ENCODE measurements around the gene MRPL34. TPM values are rescaled to one million over a fixed set of nuclear protein-coding genes. Genes with fewer than 3 reads are reported as not detected.
"Not testable (repeated sequence)": the region's sequence is repeated elsewhere in the genome, so short reads cannot be mapped to it uniquely, and the experiment has no call there.

MRPL34 gene
- total RNA-seq, 2 donors from 2014 or later: 47.0 to 47.1 TPM

DNA sequence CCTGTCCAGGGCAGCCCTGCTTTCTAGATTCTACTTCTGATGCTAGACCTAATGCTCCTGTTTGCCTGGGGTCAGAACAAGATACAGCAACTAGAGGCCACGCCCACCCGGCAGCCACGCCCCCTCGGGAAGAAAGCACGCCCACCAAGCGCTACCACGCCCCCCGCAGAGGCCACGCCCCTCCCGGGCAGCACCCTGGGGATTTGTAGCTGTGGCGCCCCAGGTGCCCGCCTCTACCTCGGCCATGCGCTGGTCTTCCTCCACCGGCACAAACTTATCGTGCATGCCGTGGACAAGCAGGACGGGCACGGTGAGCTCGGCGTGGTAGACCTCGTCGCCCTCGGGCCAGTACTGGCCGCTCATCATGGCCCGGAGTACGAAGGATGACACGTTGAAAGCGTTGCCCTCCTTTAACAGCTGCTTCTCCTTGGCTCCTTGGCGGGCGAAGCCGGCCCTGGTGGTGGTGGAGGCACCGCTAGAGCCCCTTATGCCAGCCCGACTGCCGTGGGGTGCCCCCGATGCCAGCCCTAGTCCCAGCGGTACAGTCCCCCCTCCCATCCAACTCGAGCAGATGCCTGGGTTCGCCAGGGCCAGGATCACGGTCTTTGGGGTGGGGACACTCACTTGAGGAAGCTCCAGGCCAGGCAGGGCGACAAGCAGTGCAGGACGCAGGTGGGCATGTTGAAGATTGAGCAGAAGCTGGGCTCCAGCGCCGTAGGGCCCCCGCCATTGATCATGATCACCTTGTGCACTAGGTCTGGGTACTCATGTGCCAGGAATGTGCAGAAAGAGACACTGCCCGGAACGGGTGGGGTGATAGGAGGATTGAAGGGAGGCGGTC lies 11.4 kb upstream of the MRPL34 start:
- peaks cover 5% of the 10 kb centered on the region for H3K4me1 Mint-ChIP-seq
- ATAC-seq: no peak

DNA sequence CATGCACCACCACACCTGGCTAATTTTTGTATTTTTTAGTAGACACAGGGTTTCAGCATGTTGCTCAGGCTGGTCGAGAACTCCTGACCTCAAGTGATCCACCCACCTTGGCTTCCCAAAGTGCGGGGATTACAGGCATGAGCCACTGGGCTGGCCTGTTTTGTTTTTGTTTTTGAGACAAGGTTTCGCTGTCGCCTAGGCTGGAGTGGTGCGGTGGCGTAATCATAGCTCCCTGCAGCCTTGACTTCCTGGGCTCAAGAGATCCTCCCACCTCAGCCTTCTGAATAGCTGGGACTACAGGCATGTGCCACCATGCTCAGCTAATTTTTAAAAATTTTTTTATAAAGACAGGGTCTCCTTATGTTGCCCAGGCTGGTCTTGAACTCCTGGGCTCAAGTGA lies 10.1 kb upstream of the MRPL34 start:
- not testable (repeated sequence) for DNase-seq; H3K27ac Mint-ChIP-seq; ATAC-seq; H3K4me3 Mint-ChIP-seq; H3K27me3 Mint-ChIP-seq; H3K9me3 ChIP-seq (ENCODE audit: control insufficient read depth, low read length, poor library complexity, severe bottlenecking); H3K36me3 Mint-ChIP-seq (ENCODE audit: low read depth); H3K4me1 Mint-ChIP-seq

More for the DNA sequence above, 11.4 kb upstream of the MRPL34 start:
- H3K4me3 Mint-ChIP-seq: no peak overlapping the region
- no peaks in the 10 kb centered on the region for H3K9me3 ChIP-seq (ENCODE audit: control insufficient read depth, low read length, poor library complexity, severe bottlenecking)
- H3K27me3 Mint-ChIP-seq: no peaks in the 10 kb centered on the region
- DNase-seq: peak; percentile 45 to 56 (median 52)
- no peaks in the 10 kb centered on the region for H3K36me3 Mint-ChIP-seq (ENCODE audit: low read depth)
- H3K27ac Mint-ChIP-seq: no peak overlapping the region

DNA sequence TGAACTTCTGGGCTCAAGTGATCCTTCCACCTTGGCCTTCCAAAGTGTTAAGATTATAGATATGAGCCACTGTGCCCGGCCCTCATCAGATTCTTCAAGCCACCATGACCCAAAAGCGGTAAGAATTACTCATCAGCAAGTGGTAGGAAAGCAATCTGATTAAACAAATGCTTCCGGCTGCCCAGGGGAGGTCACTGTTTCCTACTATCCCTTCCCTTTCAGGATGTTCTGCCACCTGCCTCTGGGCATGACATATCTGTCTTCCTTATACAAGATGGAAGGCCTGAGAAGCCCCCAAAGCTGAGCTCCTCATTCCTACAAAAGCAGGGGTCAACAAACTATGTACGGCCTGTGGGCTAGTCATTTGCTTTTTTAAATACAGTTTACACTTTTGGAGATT lies 9.4 kb upstream of the MRPL34 start:
- DNase-seq (no peak), ATAC-seq (no peak)
- H3K36me3 Mint-ChIP-seq (ENCODE audit: low read depth): no peaks in the 10 kb centered on the region
- peaks cover 5% of the 10 kb centered on the region for H3K4me1 Mint-ChIP-seq
- H3K27ac Mint-ChIP-seq: peak overlapping the region; percentile 61
- no peaks in the 10 kb centered on the region for H3K27me3 Mint-ChIP-seq
- no peaks in the 10 kb centered on the region for H3K9me3 ChIP-seq (ENCODE audit: control insufficient read depth, low read length, poor library complexity, severe bottlenecking)
- no peak overlapping the region for H3K4me3 Mint-ChIP-seq

DNA sequence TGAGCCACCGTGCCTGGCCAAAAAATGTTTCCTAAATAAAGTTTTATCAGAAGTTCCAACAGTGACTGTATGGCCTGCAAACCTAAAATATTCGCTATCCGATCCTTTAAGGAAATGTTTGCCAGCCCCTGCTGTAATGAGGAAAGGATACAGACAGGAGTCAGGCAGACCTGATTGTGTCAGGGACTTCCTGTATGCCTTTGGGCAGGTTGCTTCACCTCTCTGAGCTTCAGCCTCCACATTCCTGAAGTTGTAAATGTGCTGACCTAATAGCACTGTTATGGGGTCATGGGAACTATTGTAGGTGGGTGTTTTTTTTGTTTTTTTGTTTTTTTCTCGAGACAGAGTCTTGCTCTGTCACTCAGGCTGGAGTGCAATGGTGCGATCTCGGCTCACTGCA lies 8.7 kb upstream of the MRPL34 start:
- Mint-ChIP-seq H3K36me3 (ENCODE audit: low read depth) (no peaks in the 10 kb centered on the region), H3K4me3 (no peak overlapping the region), H3K27me3 (no peaks in the 10 kb centered on the region), H3K4me1 (peaks cover 4% of the 10 kb centered on the region), H3K27ac (peak overlapping the region; percentile 61)
- no peaks in the 10 kb centered on the region for H3K9me3 ChIP-seq (ENCODE audit: control insufficient read depth, low read length, poor library complexity, severe bottlenecking)
- DNase-seq: no peak
- no peak for ATAC-seq

DNA sequence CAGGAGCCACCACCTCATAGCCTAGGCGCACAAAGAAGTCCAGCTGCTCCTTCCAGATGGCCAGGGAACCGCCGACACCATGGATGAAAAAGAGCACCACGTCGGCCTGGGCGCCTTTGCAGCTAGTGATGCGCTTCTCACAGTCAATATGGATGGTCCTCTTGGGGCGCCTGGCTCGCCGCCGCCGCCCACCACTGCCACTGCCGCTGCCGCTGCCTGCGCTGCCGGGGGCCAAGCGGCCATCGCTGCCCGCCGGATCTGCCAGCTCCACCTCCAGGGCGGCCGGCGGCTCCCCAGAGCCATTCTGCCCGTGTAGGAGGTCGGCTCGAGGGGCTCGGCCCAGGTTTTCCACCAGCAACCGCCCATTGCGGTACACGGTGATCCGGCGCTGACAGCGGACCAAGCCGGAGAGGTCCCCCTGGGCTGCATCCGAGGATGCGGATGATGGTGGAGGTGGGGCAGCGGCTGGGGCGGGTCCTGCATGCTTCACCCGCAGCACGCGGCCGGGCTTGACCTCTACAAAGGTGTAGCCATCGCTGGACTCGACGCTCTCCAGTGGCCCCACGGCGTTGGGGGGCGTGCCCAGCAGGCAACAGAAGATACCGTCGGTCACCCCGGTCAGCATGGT lies 4.6 kb upstream of the MRPL34 start:
- Mint-ChIP-seq H3K4me3 (no peak overlapping the region), H3K36me3 (ENCODE audit: low read depth) (no peaks in the 10 kb centered on the region), H3K27me3 (no peaks in the 10 kb centered on the region), H3K27ac (no peak overlapping the region), H3K4me1 (peaks cover 14% of the 10 kb centered on the region)
- no peak for ATAC-seq
- no peaks in the 10 kb centered on the region for H3K9me3 ChIP-seq (ENCODE audit: control insufficient read depth, low read length, poor library complexity, severe bottlenecking)
- no peak for DNase-seq

DNA sequence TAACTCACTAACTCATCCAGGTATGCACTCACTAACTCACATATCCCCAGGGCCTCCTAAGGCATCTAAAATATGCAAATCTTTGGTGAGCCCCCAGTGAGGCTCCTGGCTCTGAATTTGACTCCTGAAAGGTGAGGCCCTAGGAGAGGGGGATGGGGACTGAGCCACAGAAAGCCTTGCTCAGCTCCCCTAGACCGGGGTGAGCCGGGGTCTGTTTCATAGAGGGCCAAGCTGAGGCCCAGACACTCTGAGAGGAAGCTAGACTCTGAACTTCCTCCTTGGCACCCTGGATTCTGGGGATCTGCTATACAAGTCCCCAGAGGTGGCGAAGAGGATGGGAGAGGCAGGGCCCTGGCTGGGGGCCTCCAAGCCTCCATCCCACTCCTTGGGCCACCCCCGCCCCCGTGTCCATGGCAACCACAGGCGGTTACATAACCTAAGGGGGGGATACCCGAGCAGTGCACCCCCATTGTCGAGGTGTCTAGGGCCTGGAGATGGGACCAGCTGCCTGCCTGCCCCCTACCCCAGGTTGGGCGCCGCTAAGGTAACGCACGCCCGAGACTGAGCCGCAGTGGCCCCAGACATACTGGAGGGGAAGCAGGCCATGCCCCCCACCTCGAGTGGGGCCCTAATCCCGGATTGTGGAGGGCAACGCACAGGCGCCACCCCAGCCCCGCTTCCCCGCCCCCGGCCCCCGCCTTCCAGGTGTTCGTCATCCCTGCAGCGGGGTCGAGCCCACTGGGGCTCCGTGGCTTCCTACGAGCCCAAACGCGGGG lies 3.1 kb upstream of the MRPL34 start:
- H3K4me1 Mint-ChIP-seq: peaks cover 20% of the 10 kb centered on the region

DNA sequence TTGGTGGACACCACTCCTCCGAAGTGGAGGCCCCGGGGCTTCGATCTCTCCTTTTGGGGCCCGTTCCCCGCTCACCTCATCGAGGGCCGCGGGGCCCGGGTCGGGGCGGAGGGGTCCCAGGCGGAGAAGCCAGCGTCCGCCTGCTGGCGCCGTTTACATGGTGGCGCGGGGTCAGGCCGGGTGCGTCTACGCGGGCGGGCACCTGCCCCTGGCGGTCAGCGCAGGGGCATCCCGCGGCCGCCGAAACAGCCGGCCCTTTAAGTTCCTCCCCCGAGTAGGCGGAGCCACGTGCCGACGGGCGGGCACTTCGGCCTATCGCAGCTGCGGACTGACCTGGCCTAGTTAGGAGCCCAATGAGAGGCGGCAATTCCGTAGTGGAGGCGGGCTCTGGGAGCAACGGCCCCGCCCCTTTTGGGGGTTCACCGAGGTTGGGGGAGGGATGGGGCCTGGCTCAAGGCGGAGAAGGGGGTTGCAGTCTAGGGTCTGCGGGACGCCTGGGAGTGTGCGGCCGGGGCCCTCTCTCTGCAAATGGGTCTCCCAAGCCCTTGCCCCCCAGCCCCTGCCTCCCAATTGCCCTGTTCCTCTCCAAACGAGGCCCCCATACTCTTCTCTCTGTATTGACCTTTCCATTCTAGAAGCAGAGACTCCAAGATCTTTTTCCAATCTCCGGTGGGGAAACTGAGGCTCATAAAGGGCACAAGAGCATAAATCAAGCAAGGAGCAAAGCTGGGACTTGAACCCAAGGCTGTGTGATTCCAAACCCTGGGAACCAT lies 2.3 kb upstream of the MRPL34 start, which contains the start of gene ABHD8:
TSS of gene ABHD8 (minus strand) at position 259 of the 773 bp plus-strand sequence. CDS start 1,809 bp downstream, outside the sequence.
- Mint-ChIP-seq H3K27me3 (no peaks in the 10 kb centered on the region), H3K4me1 (peaks cover 24% of the 10 kb centered on the region), H3K36me3 (ENCODE audit: low read depth) (no peaks in the 10 kb centered on the region), H3K4me3 (peak within 1 kb of the TSS; percentile 87), H3K27ac (peak within 1 kb of the TSS; percentile 71)
- DNase-seq: peak; percentile 87 to 93 (median 89)
- H3K9me3 ChIP-seq (ENCODE audit: control insufficient read depth, low read length, poor library complexity, severe bottlenecking): no peaks in the 10 kb centered on the region
- peak; percentile 80 for ATAC-seq

More for the DNA sequence above, 3.1 kb upstream of the MRPL34 start:
- Mint-ChIP-seq H3K27ac (no peak overlapping the region), H3K36me3 (ENCODE audit: low read depth) (no peaks in the 10 kb centered on the region), H3K27me3 (no peaks in the 10 kb centered on the region), H3K4me3 (peak overlapping the region; percentile 87)
- no peaks in the 10 kb centered on the region for H3K9me3 ChIP-seq (ENCODE audit: control insufficient read depth, low read length, poor library complexity, severe bottlenecking)
- ATAC-seq (no peak), DNase-seq (no peak)

DNA sequence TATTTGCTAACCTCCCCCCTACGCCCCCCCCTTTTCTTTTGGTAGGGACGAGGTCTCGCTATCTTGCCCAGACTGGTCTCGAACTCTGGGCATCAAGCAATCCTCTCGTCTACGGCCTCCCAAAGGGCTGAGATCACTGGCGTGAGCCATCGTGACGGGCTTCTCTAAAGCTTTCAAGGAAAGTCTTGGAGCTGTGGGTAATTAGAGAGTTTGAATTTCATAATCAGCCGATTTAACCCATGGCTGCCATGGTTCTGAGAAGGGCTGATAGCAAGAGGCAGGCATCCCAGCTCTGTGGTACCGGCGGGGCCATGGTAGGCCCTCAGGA lies 1.8 kb upstream of the MRPL34 start:
- no peaks in the 10 kb centered on the region for H3K9me3 ChIP-seq (ENCODE audit: control insufficient read depth, low read length, poor library complexity, severe bottlenecking)
- H3K36me3 Mint-ChIP-seq (ENCODE audit: low read depth): no peaks in the 10 kb centered on the region
- H3K27ac Mint-ChIP-seq: peak overlapping the region; percentile 71
- DNase-seq (no peak), ATAC-seq (no peak)
- H3K4me1 Mint-ChIP-seq: peaks cover 24% of the 10 kb centered on the region
- H3K4me3 Mint-ChIP-seq: peak overlapping the region; percentile 87
- H3K27me3 Mint-ChIP-seq: no peaks in the 10 kb centered on the region

DNA sequence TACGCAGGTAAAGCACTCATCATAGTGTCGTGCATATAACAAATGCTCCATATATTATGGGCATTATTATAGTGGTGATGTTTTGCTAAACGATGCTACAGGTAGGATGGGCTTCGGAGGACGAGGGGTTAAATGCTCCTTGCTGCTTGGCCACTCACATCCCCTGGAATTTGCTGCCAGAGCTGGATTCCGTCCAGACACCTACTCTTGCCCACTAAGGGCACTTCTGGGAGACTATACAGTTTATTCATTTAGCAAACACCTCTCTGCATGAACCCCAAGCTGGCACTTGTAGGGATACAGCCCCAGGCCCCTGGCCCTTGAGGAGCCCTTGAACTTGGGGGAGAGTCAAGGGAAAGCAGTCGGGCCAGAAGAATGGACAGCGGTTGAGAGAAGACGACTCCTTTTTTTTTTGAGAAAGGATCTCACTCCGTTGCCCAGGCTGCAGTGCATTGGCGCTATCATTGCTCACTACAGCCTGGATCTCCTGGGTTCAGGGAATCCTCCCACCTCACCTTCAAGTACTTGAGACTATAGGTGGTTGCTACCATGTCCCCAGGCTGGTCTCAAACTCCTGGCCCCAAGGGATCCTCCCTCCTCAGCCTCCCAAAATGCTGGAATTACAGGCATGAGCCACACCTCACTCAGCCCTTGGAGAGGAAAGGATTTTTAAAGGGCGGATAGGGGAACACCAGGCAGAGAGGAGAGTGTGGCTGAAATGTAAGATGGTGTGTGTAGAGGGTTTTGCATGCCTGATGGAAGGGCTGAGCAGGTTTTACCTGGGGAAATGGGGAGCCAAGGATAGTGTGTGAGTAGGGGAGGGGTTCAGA lies 1.1 kb upstream of the MRPL34 start:
- DNase-seq (no peak), ATAC-seq (no peak)
- H3K4me1 Mint-ChIP-seq: peaks cover 30% of the 10 kb centered on the region
- H3K27me3 Mint-ChIP-seq: no peaks in the 10 kb centered on the region
- peak overlapping the region; percentile 21 for H3K4me3 Mint-ChIP-seq
- no peaks in the 10 kb centered on the region for H3K9me3 ChIP-seq (ENCODE audit: control insufficient read depth, low read length, poor library complexity, severe bottlenecking)
- H3K27ac Mint-ChIP-seq: peak overlapping the region; percentile 88
- H3K36me3 Mint-ChIP-seq (ENCODE audit: low read depth): no peaks in the 10 kb centered on the region

DNA sequence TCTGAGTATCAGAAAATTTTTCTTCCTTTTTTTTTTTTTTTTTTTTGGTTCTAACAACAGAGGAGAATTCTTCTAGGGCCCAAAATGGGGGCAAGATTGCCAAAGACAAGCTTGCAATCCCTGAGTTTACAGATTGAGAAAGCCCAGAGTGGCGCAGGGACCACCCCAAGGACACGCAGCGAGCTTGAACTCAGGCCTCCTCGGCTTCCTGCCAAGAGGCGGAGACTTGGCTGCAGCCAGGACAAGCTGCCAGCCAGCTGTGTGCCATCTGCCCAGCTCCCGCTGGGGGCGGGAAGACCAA lies 506 bp upstream of the MRPL34 start:
- peak overlapping the region; percentile 85 for H3K4me3 Mint-ChIP-seq
- no peaks in the 10 kb centered on the region for H3K9me3 ChIP-seq (ENCODE audit: control insufficient read depth, low read length, poor library complexity, severe bottlenecking)
- no peaks in the 10 kb centered on the region for H3K27me3 Mint-ChIP-seq
- peak overlapping the region; percentile 88 for H3K27ac Mint-ChIP-seq
- H3K4me1 Mint-ChIP-seq: peaks cover 33% of the 10 kb centered on the region
- ATAC-seq: no peak
- no peaks in the 10 kb centered on the region for H3K36me3 Mint-ChIP-seq (ENCODE audit: low read depth)
- no peak for DNase-seq

DNA sequence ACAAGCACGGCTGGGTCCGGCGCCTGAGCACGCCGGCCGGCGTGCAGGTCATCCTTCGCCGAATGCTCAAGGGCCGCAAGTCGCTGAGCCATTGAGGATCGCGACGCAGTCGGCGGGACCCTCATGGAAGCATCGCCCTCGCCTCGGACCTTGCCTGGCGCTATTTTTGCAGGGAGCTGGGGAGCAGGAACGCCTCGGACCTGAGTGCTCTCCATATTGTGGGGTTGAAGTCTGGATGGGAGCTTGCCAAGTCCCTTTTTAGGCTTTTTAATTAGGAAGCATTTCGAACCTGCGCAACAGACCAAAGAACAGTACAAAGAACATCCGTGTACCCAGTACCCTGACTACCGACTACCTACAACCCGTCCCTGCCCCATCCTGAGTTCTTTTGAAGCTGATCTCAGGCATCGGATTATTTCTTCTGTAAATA lies 628 bp downstream of the MRPL34 start:
- no peak for DNase-seq
- Mint-ChIP-seq H3K36me3 (ENCODE audit: low read depth) (no peaks in the 10 kb centered on the region), H3K4me1 (peaks cover 38% of the 10 kb centered on the region)

DNA sequence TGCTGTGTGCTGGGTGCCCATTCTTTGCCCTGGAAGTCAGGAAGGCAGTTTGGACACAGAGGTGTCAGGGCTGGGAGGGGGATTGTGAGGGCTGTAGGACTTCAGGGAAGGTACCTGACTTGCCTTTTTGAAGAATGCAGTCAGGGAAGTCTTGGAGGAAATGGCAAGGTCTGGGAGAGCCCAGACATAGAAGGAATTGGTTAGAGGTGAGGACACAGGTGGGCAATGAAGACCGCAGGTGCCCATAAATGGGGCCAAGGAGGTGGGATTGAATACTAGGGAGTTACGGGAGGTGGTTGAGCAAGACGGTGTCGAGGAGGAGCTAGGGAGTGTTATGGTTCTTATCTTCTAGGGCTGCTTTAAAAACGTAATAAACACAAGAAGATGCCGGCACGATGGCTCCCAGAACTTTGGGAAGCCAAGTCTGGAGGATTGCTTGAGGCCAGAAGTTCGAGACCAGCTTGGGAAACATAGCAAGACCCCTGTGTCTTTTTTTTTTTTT lies 2.3 kb downstream of the MRPL34 start:
- Mint-ChIP-seq H3K4me1 (peaks cover 38% of the 10 kb centered on the region), H3K27me3 (no peaks in the 10 kb centered on the region), H3K4me3 (peak overlapping the region; percentile 79), H3K36me3 (ENCODE audit: low read depth) (no peaks in the 10 kb centered on the region), H3K27ac (no peak overlapping the region)
- DNase-seq (no peak), ATAC-seq (no peak)
- H3K9me3 ChIP-seq (ENCODE audit: control insufficient read depth, low read length, poor library complexity, severe bottlenecking): no peaks in the 10 kb centered on the region

More for the DNA sequence above, 628 bp downstream of the MRPL34 start:
- Mint-ChIP-seq H3K27ac (peak overlapping the region; percentile 88), H3K27me3 (no peaks in the 10 kb centered on the region), H3K4me3 (peak overlapping the region; percentile 85)
- no peaks in the 10 kb centered on the region for H3K9me3 ChIP-seq (ENCODE audit: control insufficient read depth, low read length, poor library complexity, severe bottlenecking)
- ATAC-seq: no peak

Data from T-helper 17 cell (primary cell).